Karpas-422 (cell line): ENCODE results near the gene RIPK4. TPM values are rescaled to one million over a fixed set of nuclear protein-coding genes. Genes with fewer than 3 reads are reported as not detected.

Experiments used
- DNase-seq: peaks from one replicate; pipeline ENCODE4 v3.0.0-alpha.2; 2015
- H2AFZ ChIP-seq: fragments of 200-600 bp; sonication (generic); 2 replicates; pipeline ENCODE4 v1.6.1; 2014; ENCODE audit warnings: antibody characterized with exemption, low read length, mixed read lengths
- H3K27ac ChIP-seq: fragments of 200-600 bp; sonication (generic); 2 replicates; pipeline ENCODE4 v1.5.1; 2014; ENCODE audit warnings: mild to moderate bottlenecking, low read length, moderate library complexity
- H3K27me3 ChIP-seq: fragments of 200-600 bp; sonication (generic); 2 replicates; pipeline ENCODE4 v1.6.1; 2014; ENCODE audit warnings: low read length, mixed read lengths
- H3K36me3 ChIP-seq: fragments of 200-600 bp; sonication (generic); 2 replicates; pipeline ENCODE4 v1.6.1; 2014; ENCODE audit warnings: low read length, mixed read lengths; ENCODE audit not compliant: insufficient read depth
- H3K4me1 ChIP-seq: fragments of 200-600 bp; sonication (generic); 2 replicates; pipeline ENCODE4 v1.6.1; 2014; ENCODE audit warnings: mild to moderate bottlenecking, low read length, mixed read lengths
- H3K4me2 ChIP-seq: fragments of 200-600 bp; sonication (generic); 2 replicates; pipeline ENCODE4 v1.6.1; 2014; ENCODE audit warnings: low read length, low read depth, mild to moderate bottlenecking; ENCODE audit not compliant: poor library complexity, severe bottlenecking
- H3K4me3 ChIP-seq: fragments of 200-600 bp; sonication (generic); 2 replicates; pipeline ENCODE4 v1.5.1; 2014; ENCODE audit warnings: mild to moderate bottlenecking, antibody characterized with exemption, low read length, mixed read lengths
- H3K79me2 ChIP-seq: fragments of 200-600 bp; sonication (generic); 2 replicates; pipeline ENCODE4 v1.6.1; 2014; ENCODE audit warnings: mild to moderate bottlenecking, low read length, mixed read lengths
- H3K9ac ChIP-seq: fragments of 200-600 bp; sonication (generic); 2 replicates; pipeline ENCODE4 v1.6.0; 2014; ENCODE audit warnings: low read length
- H3K9me2 ChIP-seq: fragments of 200-600 bp; sonication (generic), shearing (Covaris generic); replicated peaks from 2 replicates; pipeline ENCODE4 v1.6.0; 2014; ENCODE audit warnings: mild to moderate bottlenecking, low read length, moderate library complexity; ENCODE audit not compliant: insufficient read depth
- H3K9me3 ChIP-seq: fragments of 300-700, 200-600 bp; sonication (generic); 2 replicates; pipeline ENCODE4 v1.6.1; 2014; ENCODE audit warnings: low read length, mixed read lengths
- H4K20me1 ChIP-seq: fragments of 200-600 bp; sonication (generic); 2 replicates; pipeline ENCODE4 v1.6.1; 2014; ENCODE audit warnings: mild to moderate bottlenecking, antibody characterized with exemption, low read length, low read depth; ENCODE audit not compliant: insufficient read depth
- total RNA-seq: library from RNA; depleted of rRNA; stranded (reverse); fragments of >200 nt; shearing (Covaris generic); gene quantifications from 2 replicates; pipeline ENCODE4 v1.2.3, GENCODE V29; 2014; ENCODE audit warnings: low replicate concordance

Gene RIPK4
- total RNA-seq, 1 experiment from 2014 or later: not detected

DNA sequence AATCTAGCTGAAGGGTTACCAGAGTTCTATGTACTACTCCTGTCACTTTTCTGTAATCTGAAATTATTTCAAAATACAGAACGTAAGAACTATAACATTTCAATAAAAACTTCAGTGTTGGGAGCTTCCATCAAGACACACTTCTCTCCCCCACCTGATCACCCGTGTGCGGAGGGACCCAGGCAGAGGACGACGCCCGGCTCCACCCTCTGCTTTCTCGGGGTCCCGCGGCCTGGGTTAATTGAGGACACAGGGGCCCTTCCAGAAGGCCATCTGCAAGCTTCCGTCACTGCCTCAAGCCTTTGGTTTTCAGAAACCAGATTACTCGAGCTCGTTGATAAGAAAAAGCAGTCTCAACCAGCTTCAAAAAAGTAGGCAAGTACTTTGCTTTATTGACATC, 27.8 kb downstream of the RIPK4 start:
- no peaks in the 10 kb centered on the region for H4K20me1 ChIP-seq
- H3K36me3 ChIP-seq: no peaks in the 10 kb centered on the region
- H3K4me1 ChIP-seq: no peaks in the 10 kb centered on the region
- H3K79me2 ChIP-seq: no peaks in the 10 kb centered on the region
- H3K9ac ChIP-seq: no peak overlapping the region
- no peak overlapping the region for H2AFZ ChIP-seq
- H3K9me2 ChIP-seq: no peaks in the 10 kb centered on the region
- no peak overlapping the region for H3K4me2 ChIP-seq
- no peak overlapping the region for H3K4me3 ChIP-seq
- H3K9me3 ChIP-seq: no peaks in the 10 kb centered on the region
- no peak overlapping the region for H3K27ac ChIP-seq
- no peaks in the 10 kb centered on the region for H3K27me3 ChIP-seq
- no peak for DNase-seq

GRCh38 chr21:41737651-41738324, 29.1 kb downstream of the RIPK4 start:
- no peaks in the 10 kb centered on the region for H3K36me3 ChIP-seq
- no peaks in the 10 kb centered on the region for H3K9me2 ChIP-seq
- no peaks in the 10 kb centered on the region for H3K4me1 ChIP-seq
- no peaks in the 10 kb centered on the region for H3K27me3 ChIP-seq
- H2AFZ ChIP-seq: no peak overlapping the region
- no peak overlapping the region for H3K4me3 ChIP-seq
- H3K9me3 ChIP-seq: no peaks in the 10 kb centered on the region
- H3K9ac ChIP-seq: no peak overlapping the region
- H3K27ac ChIP-seq: no peak overlapping the region
- no peak for DNase-seq
- H3K4me2 ChIP-seq: no peak overlapping the region
- H4K20me1 ChIP-seq: no peaks in the 10 kb centered on the region
- no peaks in the 10 kb centered on the region for H3K79me2 ChIP-seq

DNA sequence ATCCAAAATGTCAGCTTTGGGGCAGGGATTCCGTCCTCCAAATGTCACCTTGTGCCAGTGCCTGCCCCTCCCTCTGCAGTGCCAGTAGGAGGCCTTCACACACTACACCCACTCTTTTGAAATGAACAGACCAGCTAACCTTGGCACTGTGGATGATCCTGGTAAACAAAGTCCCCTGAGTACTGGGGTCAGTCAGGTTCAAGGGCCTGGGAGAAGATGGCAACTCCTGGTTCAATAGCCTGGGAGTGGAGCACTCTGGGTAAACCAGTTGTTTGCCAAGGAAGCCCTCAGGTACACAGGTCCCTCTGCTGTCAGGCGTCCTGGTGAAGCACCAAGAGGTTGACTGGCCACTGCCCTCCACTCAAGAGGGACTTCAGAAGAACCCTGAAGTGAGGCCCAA, 30.4 kb downstream of the RIPK4 start:
- Histone ChIP-seq H2AFZ (no peak overlapping the region), H3K4me3 (no peak overlapping the region), H4K20me1 (no peaks in the 10 kb centered on the region), H3K9me3 (no peaks in the 10 kb centered on the region), H3K4me1 (no peaks in the 10 kb centered on the region), H3K9ac (no peak overlapping the region), H3K36me3 (no peaks in the 10 kb centered on the region), H3K27me3 (no peaks in the 10 kb centered on the region), H3K9me2 (no peaks in the 10 kb centered on the region), H3K4me2 (no peak overlapping the region), H3K27ac (no peak overlapping the region), H3K79me2 (no peaks in the 10 kb centered on the region)
- DNase-seq: no peak

DNA sequence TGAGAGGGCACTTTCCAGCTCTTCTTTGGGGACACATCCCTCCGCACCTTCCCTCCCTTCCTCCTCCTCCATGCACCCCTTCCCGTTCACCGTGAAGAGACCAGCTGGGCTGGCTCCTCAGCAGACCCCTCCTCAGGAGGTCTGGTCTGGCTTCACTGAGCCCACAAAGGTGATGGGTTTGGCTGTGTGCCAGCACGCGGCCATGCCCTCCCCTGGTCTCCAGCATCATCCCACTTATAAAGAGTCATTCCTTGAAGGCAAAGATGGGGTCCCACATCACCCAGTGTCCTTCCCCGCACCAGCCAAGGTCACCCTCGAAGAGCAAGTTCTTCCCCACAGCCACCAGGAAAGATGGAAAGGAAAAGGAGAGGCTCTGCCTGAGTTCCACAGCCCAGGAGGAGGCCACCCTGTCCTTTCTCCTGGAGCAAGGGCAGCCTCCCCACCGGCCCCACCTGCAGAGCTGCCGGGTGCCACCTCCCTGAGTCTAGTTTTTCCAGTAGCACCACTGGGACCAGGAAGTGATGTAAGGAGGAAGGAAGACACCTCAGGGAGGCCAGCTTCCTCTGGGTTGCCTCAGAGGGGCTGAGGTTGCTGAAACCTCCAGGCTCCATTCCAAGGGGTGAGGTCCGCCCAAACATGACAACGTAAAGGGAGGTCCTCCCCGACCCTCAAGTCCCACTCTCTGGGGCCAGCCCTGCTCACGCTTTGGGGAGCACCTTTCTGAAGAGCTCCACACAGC, 32.7 kb downstream of the RIPK4 start:
- DNase-seq: no peak
- no peak overlapping the region for H2AFZ ChIP-seq
- H3K4me3 ChIP-seq: no peak overlapping the region
- no peaks in the 10 kb centered on the region for H4K20me1 ChIP-seq
- no peaks in the 10 kb centered on the region for H3K27me3 ChIP-seq
- no peaks in the 10 kb centered on the region for H3K9me3 ChIP-seq
- no peak overlapping the region for H3K27ac ChIP-seq
- H3K9ac ChIP-seq: no peak overlapping the region
- peaks cover 6% of the 10 kb centered on the region for H3K4me1 ChIP-seq
- H3K79me2 ChIP-seq: no peaks in the 10 kb centered on the region
- no peak overlapping the region for H3K4me2 ChIP-seq
- H3K9me2 ChIP-seq: no peaks in the 10 kb centered on the region
- no peaks in the 10 kb centered on the region for H3K36me3 ChIP-seq

DNA sequence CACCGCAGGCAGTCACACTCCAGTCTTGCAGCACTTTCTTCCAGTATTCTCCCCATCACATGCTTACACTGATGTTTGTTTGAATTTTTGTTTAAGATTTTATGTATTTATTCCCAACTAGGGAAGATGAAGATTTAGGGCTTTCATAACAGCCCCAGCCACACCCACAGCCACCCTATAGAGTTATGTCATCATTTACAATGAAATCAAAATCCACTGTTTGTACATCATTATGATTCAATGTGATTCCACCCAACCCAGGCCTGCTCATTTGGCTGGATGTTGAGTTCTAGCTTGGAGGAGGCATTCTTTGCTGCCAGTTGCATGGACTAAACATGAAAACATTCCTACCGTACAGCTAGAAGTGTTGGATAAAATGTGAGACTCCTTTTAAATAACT, 35.8 kb downstream of the RIPK4 start:
- Histone ChIP-seq H3K9me3 (no peaks in the 10 kb centered on the region), H3K27ac (no peak overlapping the region), H3K9me2 (no peaks in the 10 kb centered on the region), H3K9ac (no peak overlapping the region), H3K79me2 (no peaks in the 10 kb centered on the region), H3K4me3 (no peak overlapping the region), H4K20me1 (no peaks in the 10 kb centered on the region), H3K4me1 (peaks cover 8% of the 10 kb centered on the region), H3K4me2 (no peak overlapping the region), H2AFZ (no peak overlapping the region), H3K36me3 (no peaks in the 10 kb centered on the region), H3K27me3 (no peaks in the 10 kb centered on the region)
- no peak for DNase-seq

DNA sequence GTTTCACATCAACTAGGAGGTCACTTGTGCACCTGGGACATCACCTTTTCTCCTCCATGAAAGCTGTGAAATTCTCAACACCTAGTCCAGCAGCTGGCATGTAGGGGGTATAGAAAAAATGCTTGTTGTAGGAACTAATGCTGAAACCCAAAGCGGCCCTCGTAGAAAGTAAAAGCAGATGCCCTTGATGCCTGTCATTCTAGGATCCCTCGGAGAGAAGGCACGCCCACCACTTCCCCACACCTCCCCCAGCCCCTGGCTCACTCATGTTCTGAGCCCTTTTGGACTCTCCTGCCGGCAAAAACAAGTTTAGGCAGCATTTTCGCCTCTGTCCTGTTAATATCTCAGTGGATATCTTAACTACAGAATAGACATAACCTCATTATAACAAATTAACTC, 36.5 kb downstream of the RIPK4 start:
- Histone ChIP-seq H3K27ac (no peak overlapping the region), H3K4me1 (peaks cover 8% of the 10 kb centered on the region), H3K4me2 (no peak overlapping the region), H3K79me2 (no peaks in the 10 kb centered on the region), H2AFZ (no peak overlapping the region), H3K9me2 (no peaks in the 10 kb centered on the region), H4K20me1 (no peaks in the 10 kb centered on the region), H3K4me3 (no peak overlapping the region), H3K36me3 (no peaks in the 10 kb centered on the region), H3K9me3 (no peaks in the 10 kb centered on the region), H3K9ac (no peak overlapping the region), H3K27me3 (no peaks in the 10 kb centered on the region)
- no peak for DNase-seq

DNA sequence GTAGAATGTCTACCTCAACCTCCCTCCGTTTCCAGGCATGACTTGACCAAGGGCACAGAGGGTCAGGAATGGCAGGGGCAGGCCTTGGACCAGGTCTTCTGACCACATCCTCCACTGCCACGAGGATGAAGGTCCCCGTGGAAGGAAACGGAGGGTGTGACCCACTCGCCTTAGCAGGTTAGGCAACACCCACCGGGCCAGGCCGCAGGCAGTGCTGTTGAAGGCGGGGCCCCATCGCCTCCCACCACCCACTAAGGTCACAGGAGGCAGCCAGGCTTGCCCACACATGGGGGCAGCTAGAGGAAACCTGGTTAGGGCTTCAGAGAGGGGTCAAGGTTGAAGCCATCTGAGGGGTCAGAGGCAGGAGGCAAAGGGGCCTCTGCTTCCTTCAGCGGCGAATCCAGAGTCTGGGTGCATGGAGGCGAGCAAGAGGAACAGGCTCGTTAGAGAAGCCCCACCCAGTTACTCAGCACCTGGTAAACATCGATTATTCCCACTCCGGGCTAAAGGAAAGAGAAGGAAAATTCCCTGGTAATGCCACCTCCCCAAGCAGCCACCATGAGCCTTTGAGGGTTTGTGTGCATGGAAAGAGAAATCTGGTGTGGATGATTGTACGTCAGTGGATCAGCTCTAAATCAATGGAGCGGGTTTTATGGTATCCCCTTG, 37.0 kb downstream of the RIPK4 start:
- H3K9ac ChIP-seq: no peak overlapping the region
- H3K79me2 ChIP-seq: no peaks in the 10 kb centered on the region
- no peak overlapping the region for H2AFZ ChIP-seq
- H3K36me3 ChIP-seq: no peaks in the 10 kb centered on the region
- no peak overlapping the region for H3K27ac ChIP-seq
- no peak overlapping the region for H3K4me3 ChIP-seq
- H4K20me1 ChIP-seq: no peaks in the 10 kb centered on the region
- no peak overlapping the region for H3K4me2 ChIP-seq
- H3K9me3 ChIP-seq: no peaks in the 10 kb centered on the region
- H3K4me1 ChIP-seq: peaks cover 8% of the 10 kb centered on the region
- no peaks in the 10 kb centered on the region for H3K9me2 ChIP-seq
- H3K27me3 ChIP-seq: no peaks in the 10 kb centered on the region
- DNase-seq: no peak
